Kidney (tissue), 14 donors: ENCODE results near the gene PIK3AP1. TPM values are rescaled to one million over a fixed set of nuclear protein-coding genes. Genes with fewer than 3 reads are reported as not detected.
"Not testable (repeated sequence)": the region's sequence is repeated elsewhere in the genome, so short reads cannot be mapped to it uniquely, and the experiment has no call there.

Experiments used
- DNase-seq, 5 donors: peaks; one replicate each; pipeline ENCODE4 v3.0.0-alpha.2; 2013 to 2020
- FAIRE-seq: peaks from 2 replicates; lab custom pipeline; 2012; peaks lifted over from hg19 to GRCh38; lab: Jason Lieb, UNC
- H3K27ac ChIP-seq, 2 donors: one replicate each; pipeline ENCODE4 v1.7.0; 2013; ENCODE audit warnings: low read depth in 2 of 2, low read length in 2 of 2, inconsistent platforms in 1 of 2
- H3K27me3 ChIP-seq: one replicate; pipeline ENCODE4 v1.7.1; 2013; ENCODE audit warnings: low read length, inconsistent platforms; ENCODE audit not compliant: control insufficient read depth, insufficient read depth
- H3K36me3 ChIP-seq, 3 donors: one replicate each; pipeline versions ENCODE4 v1.7.0 to v1.7.1; 2013; ENCODE audit warnings: low read length in 3 of 3, control low read depth in 1 of 3, inconsistent platforms in 1 of 3; ENCODE audit not compliant: insufficient read depth in 3 of 3, control insufficient read depth in 2 of 3
- H3K4me1 ChIP-seq, 3 donors: one replicate each; pipeline versions ENCODE4 v1.7.0 to v1.7.1; 2013; ENCODE audit warnings: low read length in 3 of 3, inconsistent platforms in 1 of 3, low read depth in 1 of 3; ENCODE audit not compliant: control insufficient read depth in 2 of 3, insufficient read depth in 2 of 3
- H3K4me3 ChIP-seq, 3 donors: one replicate each; pipeline versions ENCODE4 v1.7.0 to v1.8.1; 2013; ENCODE audit warnings: low read length in 3 of 3, control low read depth in 1 of 3, inconsistent platforms in 1 of 3
- H3K9ac ChIP-seq, 3 donors: one replicate each; pipeline versions ENCODE4 v1.7.0 to v1.7.1; 2013; ENCODE audit warnings: low read length in 3 of 3, control low read depth in 1 of 3, inconsistent platforms in 1 of 3
- H3K9me3 ChIP-seq, 3 donors: one replicate each; pipeline versions ENCODE4 v1.7.0 to v1.7.1; 2013; ENCODE audit warnings: low read length in 3 of 3, control low read depth in 1 of 3, inconsistent platforms in 1 of 3; ENCODE audit not compliant: control insufficient read depth in 2 of 3, insufficient read depth in 1 of 3
- CTCF ChIP-seq: IDR thresholded peaks from 3 replicates; pipeline ENCODE4 v1.5.1; 2012; ENCODE audit warnings: mild to moderate bottlenecking, moderate library complexity, borderline replicate concordance; ENCODE audit not compliant: insufficient read depth; ENCODE audit errors: extremely low read depth
- intact Hi-C: fragments of 100-400 bp; cut with DNase I; formaldehyde crosslinking; loops from one replicate; pipeline ENCODE4 v1.11.1; 2022
- polyA plus RNA-seq: library from polyadenylated mRNA; stranded (reverse); fragments of 350-450 nt; fragmentation: Illumina TruSeq; extraction: RNeasy Lipid Tissue Mini Kit (QIAGEN cat#74804); gene quantifications from one replicate; pipeline ENCODE4 v1.2.3, GENCODE V29; 2014; ENCODE audit warnings: low read depth, low replicate concordance; ENCODE audit not compliant: insufficient read depth
- total RNA-seq: library from RNA; stranded (reverse); fragmentation: NEBNext Ultra II Directional; extraction: Animal tissue kit (Norgen Biotek cat#: 25700); gene quantifications from one replicate; pipeline ENCODE4 v1.2.1, GENCODE V29; 2021
- donor health status: control.
- donor health status: control.
- donor health status: control.
- donor health status: control.
- donor health status: control.
- donor health status: DM: yes; HTN: yes; CAD: no.
- donor health status: Normal renal cell carcinoma (clear cell type).

Gene PIK3AP1
- total and polyA plus RNA-seq, 2 donors from 2014 or later: 6.5 to 28.4 TPM

GRCh38 chr10:96556003-96556402 lies 164.3 kb downstream of the PIK3AP1 start:
- H3K4me3 ChIP-seq: no peak overlapping the region
- H3K36me3 ChIP-seq: peaks cover 5 to 15% (median 10%) of the 10 kb centered on the region in 3 donors
- no peaks in the 10 kb centered on the region for H3K9me3 ChIP-seq
- DNase-seq (peak in 3 of 5 donors; percentile 12 to 30 (median 16)), FAIRE-seq (no peak)
- H3K27ac ChIP-seq: no peak overlapping the region
- H3K27me3 ChIP-seq: no peaks in the 10 kb centered on the region
- H3K9ac ChIP-seq: no peak overlapping the region
- intact Hi-C loops: no loop called here
- peaks cover 0 to 6% (median 0%) of the 10 kb centered on the region in 3 donors for H3K4me1 ChIP-seq
- no peak for TF ChIP-seq CTCF

- no peak for TF ChIP-seq CTCF
- Histone ChIP-seq H3K9ac (no peak overlapping the region), H3K27me3 (no peaks in the 10 kb centered on the region), H3K4me3 (no peak overlapping the region), H3K36me3 (peaks cover 6 to 18% (median 11%) of the 10 kb centered on the region in 3 donors), H3K27ac (no peak overlapping the region), H3K4me1 (peaks cover 0 to 6% (median 0%) of the 10 kb centered on the region in 3 donors), H3K9me3 (no peaks in the 10 kb centered on the region)
- intact Hi-C loops: no loop called here
- no peak for DNase-seq
- FAIRE-seq: no peak
Measured at GRCh38 chr10:96555330-96555729, 165.0 kb downstream of the PIK3AP1 start.

GRCh38 chr10:96548589-96548988 lies 171.7 kb downstream of the PIK3AP1 start:
- H3K9me3 ChIP-seq: no peaks in the 10 kb centered on the region
- FAIRE-seq (no peak), DNase-seq (peak in 1 of 5 donors; percentile 42)
- intact Hi-C loops: no loop called here
- no peak for TF ChIP-seq CTCF
- no peak overlapping the region for H3K9ac ChIP-seq
- no peaks in the 10 kb centered on the region for H3K4me1 ChIP-seq
- no peak overlapping the region for H3K27ac ChIP-seq
- H3K36me3 ChIP-seq: peaks cover 3 to 36% (median 12%) of the 10 kb centered on the region in 3 donors
- no peak overlapping the region for H3K4me3 ChIP-seq
- no peaks in the 10 kb centered on the region for H3K27me3 ChIP-seq

GRCh38 chr10:96545558-96545957 lies 174.8 kb downstream of the PIK3AP1 start:
- H3K9me3 ChIP-seq, H3K27me3 ChIP-seq, H3K9ac ChIP-seq, intact Hi-C loops, H3K4me1 ChIP-seq, H3K27ac ChIP-seq, DNase-seq, H3K4me3 ChIP-seq, FAIRE-seq: not testable (repeated sequence)
- peaks cover 3 to 28% (median 14%) of the 10 kb centered on the region in 3 donors for H3K36me3 ChIP-seq

Other genes with a start within 250 kb of the PIK3AP1 start
- gene TLL2, start 206.6 kb downstream of the PIK3AP1 start, total RNA-seq: 0.98 TPM
- 0.39 TPM for gene TLL2, start 206.6 kb downstream of the PIK3AP1 start, polyA plus RNA-seq
- 144 TPM for gene TM9SF3, start 133.5 kb downstream of the PIK3AP1 start, total RNA-seq
- gene TM9SF3, start 133.5 kb downstream of the PIK3AP1 start, polyA plus RNA-seq: 42.7 TPM
- 48.5 TPM for gene LCOR, start 111.8 kb upstream of the PIK3AP1 start, total RNA-seq
- gene LCOR, start 111.8 kb upstream of the PIK3AP1 start, polyA plus RNA-seq: 2.8 TPM